NB4 (cell line): ENCODE measurements around the gene MYT1.

Experiments
- CTCF ChIP-seq: IDR thresholded peaks from one replicate; pipeline ENCODE4 v1.5.1; 2012; ENCODE audit warnings: low read depth, low read length
- POLR2A ChIP-seq: IDR thresholded peaks from 2 replicates; pipeline ENCODE4 v1.6.1; 2011; ENCODE audit warnings: mild to moderate bottlenecking; ENCODE audit not compliant: insufficient read length; ENCODE audit errors: extremely low read depth

- TF ChIP-seq CTCF (no peak), POLR2A (no peak)
Observed at GRCh38 chr20:64157878-64158277, 6.4 kb upstream of the MYT1 start.
